H1 (cell line): ENCODE measurements around the gene PERCC1.

Experiments used
- BACH1 ChIP-seq: IDR thresholded peaks from 2 replicates; pipeline ENCODE4 v1.6.1; 2012; ENCODE audit warnings: low read length, improper control_type of control experiment
- CBX5 ChIP-seq: fragments of 300-800, 300-1000 bp; sonication (generic); IDR thresholded peaks from 2 replicates; pipeline ENCODE4 v1.7.1; 2016; ENCODE audit warnings: antibody characterized with exemption, low read length, low read depth
- CTCF ChIP-seq, 3 experiments: IDR thresholded peaks; 1 replicate in 2 of 3; 2 replicates in 1 of 3; pipeline versions ENCODE4 v1.5.1 to v1.6.1; 2011; ENCODE audit warnings: low read length in 3 of 3, mild to moderate bottlenecking in 3 of 3, inconsistent platforms in 2 of 3, low read depth in 1 of 3, moderate library complexity in 1 of 3; ENCODE audit not compliant: insufficient read depth in 1 of 3; ENCODE audit errors: control extremely low read depth in 1 of 3
- EP300 ChIP-seq, 2 experiments: IDR thresholded peaks; 1 replicate in 1 of 2; 2 replicates in 1 of 2; pipeline ENCODE4 v1.6.1; 2011 to 2012; ENCODE audit warnings: low read depth in 2 of 2, low read length in 2 of 2, mild to moderate bottlenecking in 2 of 2, borderline replicate concordance in 1 of 2, inconsistent platforms in 1 of 2, moderate library complexity in 1 of 2
- FOSL1 ChIP-seq: IDR thresholded peaks from 2 replicates; pipeline ENCODE4 v1.6.1; 2011; ENCODE audit warnings: mild to moderate bottlenecking, low read depth, low read length, moderate library complexity; ENCODE audit not compliant: insufficient read depth
- GABPA ChIP-seq: IDR thresholded peaks from 2 replicates; pipeline ENCODE4 v1.6.1; 2011; ENCODE audit warnings: mild to moderate bottlenecking, low read length, moderate library complexity, borderline replicate concordance; ENCODE audit not compliant: insufficient read depth
- POLR2AphosphoS5 ChIP-seq: IDR thresholded peaks from 2 replicates; pipeline ENCODE4 v1.6.1; 2011; ENCODE audit warnings: low read depth, low read length
- SIX5 ChIP-seq: IDR thresholded peaks from 2 replicates; pipeline ENCODE4 v1.6.1; 2011; ENCODE audit warnings: mild to moderate bottlenecking, low read depth, low read length
- ZNF274 ChIP-seq: IDR thresholded peaks from 2 replicates; pipeline ENCODE4 v1.7.0; 2012; ENCODE audit warnings: low read length, borderline replicate concordance; ENCODE audit errors: extremely low read depth

- TF ChIP-seq GABPA: no peak
- TF ChIP-seq EP300 (IDR thresholded peaks at IDR 0.05; ENCODE audit: borderline replicate concordance in 1 of 2, low read depth in 2 of 2, low read length in 2 of 2): no peak
- TF ChIP-seq CTCF (IDR thresholded peaks at IDR 0.05; ENCODE audit: control extremely low read depth in 1 of 3, insufficient read depth in 1 of 3, low read depth in 1 of 3, low read length in 3 of 3): no peak
- TF ChIP-seq ZNF274: no peak
- TF ChIP-seq CBX5: no peak
- no peak for TF ChIP-seq POLR2AphosphoS5
- no peak for TF ChIP-seq FOSL1
- no peak for TF ChIP-seq BACH1
- TF ChIP-seq SIX5: no peak
Observed at GRCh38 chr16:1454561-1454960, 23.7 kb downstream of the PERCC1 start.
